Esophagus squamous epithelium (tissue), 5 donors: ENCODE data around the gene ATP2C1. TPM values are rescaled to one million over a fixed set of nuclear protein-coding genes. Genes with fewer than 3 reads are reported as not detected.
"Not testable (repeated sequence)": the region's sequence is repeated elsewhere in the genome, so short reads cannot be mapped to it uniquely, and the experiment has no call there.

Experiments
- DNase-seq: peaks from one replicate; lab custom pipeline; 2025; lab: John Stamatoyannopoulos, UW
- H3K27ac ChIP-seq, 4 donors: fragments of 200-600 bp; sonication (generic); one replicate each; pipeline ENCODE4 v1.5.1; 2016 to 2019; ENCODE audit warnings: mild to moderate bottlenecking in 1 of 4
- H3K27me3 ChIP-seq, 4 donors: fragments of 200-600 bp; sonication (generic); 1 replicate in 3 of 4; 2 replicates in 1 of 4; pipeline versions ENCODE4 v1.5.1 to v1.6.0; 2017 to 2021; ENCODE audit warnings: antibody characterized with exemption in 1 of 4
- H3K36me3 ChIP-seq, 3 donors: fragments of 200-600 bp; sonication (generic); one replicate each; pipeline ENCODE4 v1.5.1; 2016 to 2019
- H3K4me1 ChIP-seq, 3 donors: fragments of 200-600 bp; sonication (generic); one replicate each; pipeline ENCODE4 v1.5.1; 2017 to 2019
- H3K4me3 ChIP-seq, 4 donors: fragments of 200-600 bp; sonication (generic); 1 replicate in 3 of 4; 2 replicates in 1 of 4; pipeline ENCODE4 v1.5.1; 2016 to 2019; ENCODE audit warnings: mild to moderate bottlenecking in 2 of 4, moderate library complexity in 1 of 4
- H3K9me3 ChIP-seq, 3 donors: fragments of 200-600 bp; sonication (generic); one replicate each; pipeline ENCODE4 v1.5.1; 2016 to 2019
- POLR2A ChIP-seq, 4 donors: fragments of 450-650 bp; IDR thresholded peaks; one replicate each; pipeline ENCODE4 v1.6.1; 2017; ENCODE audit warnings: antibody characterized with exemption in 4 of 4, mild to moderate bottlenecking in 4 of 4, moderate library complexity in 3 of 4
- WGBS, 2 donors: methylation state at CpG; one replicate each; pipeline ENCODE4 v1.1.5; 2018; 5-methylcytosine and 5-hydroxymethylcytosine counted together
- intact Hi-C: fragments of 100-400 bp; cut with DNase I; formaldehyde crosslinking; loops from one replicate; pipeline ENCODE4 v1.15.0; 2022
- total RNA-seq, 4 donors: library from RNA; depleted of rRNA; stranded (reverse); fragments of >200 nt; gene quantifications; one replicate each; pipeline ENCODE4 v1.1.0, GENCODE V29; 2016
- TF ChIP-seq, protein P1 (sequence below), 6 experiments: fragments of 450-650 bp in 4 of 6; fragments of 200-600 bp in 2 of 6; sonication (generic) in 2 of 6; IDR thresholded peaks; one replicate each; pipeline ENCODE4 v1.5.1; 2016 to 2019; ENCODE audit warnings: antibody characterized with exemption in 6 of 6, mild to moderate bottlenecking in 4 of 6, moderate library complexity in 4 of 6
- donor health status: DM: yes; HTN: yes; CAD: no.

The ATP2C1 gene
- total RNA-seq, 4 donors from 2014 or later: 27.6 to 44.2 (median 37.7) TPM

GRCh38 chr3:130857336-130858026, 36.4 kb upstream of the ATP2C1 start:
- TF ChIP-seq, protein P1, sequence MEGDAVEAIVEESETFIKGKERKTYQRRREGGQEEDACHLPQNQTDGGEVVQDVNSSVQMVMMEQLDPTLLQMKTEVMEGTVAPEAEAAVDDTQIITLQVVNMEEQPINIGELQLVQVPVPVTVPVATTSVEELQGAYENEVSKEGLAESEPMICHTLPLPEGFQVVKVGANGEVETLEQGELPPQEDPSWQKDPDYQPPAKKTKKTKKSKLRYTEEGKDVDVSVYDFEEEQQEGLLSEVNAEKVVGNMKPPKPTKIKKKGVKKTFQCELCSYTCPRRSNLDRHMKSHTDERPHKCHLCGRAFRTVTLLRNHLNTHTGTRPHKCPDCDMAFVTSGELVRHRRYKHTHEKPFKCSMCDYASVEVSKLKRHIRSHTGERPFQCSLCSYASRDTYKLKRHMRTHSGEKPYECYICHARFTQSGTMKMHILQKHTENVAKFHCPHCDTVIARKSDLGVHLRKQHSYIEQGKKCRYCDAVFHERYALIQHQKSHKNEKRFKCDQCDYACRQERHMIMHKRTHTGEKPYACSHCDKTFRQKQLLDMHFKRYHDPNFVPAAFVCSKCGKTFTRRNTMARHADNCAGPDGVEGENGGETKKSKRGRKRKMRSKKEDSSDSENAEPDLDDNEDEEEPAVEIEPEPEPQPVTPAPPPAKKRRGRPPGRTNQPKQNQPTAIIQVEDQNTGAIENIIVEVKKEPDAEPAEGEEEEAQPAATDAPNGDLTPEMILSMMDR (IDR thresholded peaks at IDR 0.05): no peak
- no peak for TF ChIP-seq POLR2A (IDR thresholded peaks at IDR 0.05)
- WGBS, 2 donors: 28 to 42% methylated on average over 4 of the region's 4 CpGs
- DNase-seq: no peak
- no peaks in the 10 kb centered on the region for H3K36me3 ChIP-seq
- H3K27me3 ChIP-seq: no peaks in the 10 kb centered on the region
- H3K4me3 ChIP-seq: no peak overlapping the region
- peaks cover 0 to 7% (median 0%) of the 10 kb centered on the region in 3 donors for H3K4me1 ChIP-seq
- intact Hi-C loops: no loop called here
- no peak overlapping the region for H3K27ac ChIP-seq
- H3K9me3 ChIP-seq: no peaks in the 10 kb centered on the region

GRCh38 chr3:130862130-130862529, 31.8 kb upstream of the ATP2C1 start:
- H3K27me3 ChIP-seq, H3K4me3 ChIP-seq, H3K27ac ChIP-seq, intact Hi-C loops, H3K36me3 ChIP-seq, H3K4me1 ChIP-seq, H3K9me3 ChIP-seq, DNase-seq: not testable (repeated sequence)
- 93 to 94% methylated on average over 8 of the region's 8 CpGs for WGBS, 2 donors

DNA sequence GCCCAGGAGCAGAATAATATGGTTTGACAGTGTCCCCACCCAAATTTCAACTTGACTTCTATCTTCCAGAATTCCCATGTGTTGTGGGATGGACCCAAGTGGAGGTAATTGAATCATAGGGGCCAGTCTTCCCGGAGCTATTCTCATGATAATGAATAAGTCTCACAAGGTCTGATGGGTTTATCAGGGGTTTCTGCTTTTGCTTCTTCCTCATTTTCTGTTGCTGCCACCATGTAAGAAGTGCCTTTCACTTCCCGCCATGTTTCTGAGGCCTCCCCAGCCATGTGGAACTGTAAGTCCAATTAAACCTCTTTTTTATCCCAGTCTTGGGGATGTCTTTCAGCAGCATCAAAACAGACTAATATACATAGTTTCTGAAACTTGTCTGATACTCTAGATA, 28.4 kb upstream of the ATP2C1 start:
- intact Hi-C loops: no loop called here
- WGBS, 2 donors: 87 to 89% methylated on average over 2 of the region's 2 CpGs
- Histone ChIP-seq H3K4me1 (no peaks in the 10 kb centered on the region), H3K9me3 (no peaks in the 10 kb centered on the region), H3K4me3 (no peak overlapping the region), H3K36me3 (no peaks in the 10 kb centered on the region), H3K27ac (no peak overlapping the region), H3K27me3 (no peaks in the 10 kb centered on the region)
- TF ChIP-seq POLR2A (IDR thresholded peaks at IDR 0.05): no peak
- TF ChIP-seq, protein P1 (IDR thresholded peaks at IDR 0.05): no peak
- DNase-seq: no peak

DNA sequence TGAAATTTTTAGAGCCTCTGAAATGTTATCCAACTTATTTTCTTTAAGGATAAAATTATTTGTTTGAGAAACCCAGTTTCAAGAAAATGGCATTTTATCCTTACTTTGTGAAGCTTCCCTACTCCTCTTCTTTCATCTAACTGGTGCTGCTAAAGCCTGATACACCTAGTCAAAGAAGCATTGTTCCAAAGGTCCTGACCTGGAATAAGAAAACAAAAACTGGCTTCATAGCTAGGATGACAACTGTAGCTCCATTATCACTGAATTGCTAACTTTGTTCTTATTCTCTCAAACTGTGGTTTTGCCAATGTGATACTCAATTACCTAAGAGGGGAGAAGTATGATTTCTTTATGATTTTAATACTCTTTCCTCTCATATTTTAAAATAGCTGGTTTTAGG, 27.6 kb upstream of the ATP2C1 start:
- TF ChIP-seq POLR2A (IDR thresholded peaks at IDR 0.05): no peak
- TF ChIP-seq, protein P1 (IDR thresholded peaks at IDR 0.05): no peak
- Histone ChIP-seq H3K4me3 (no peak overlapping the region), H3K36me3 (no peaks in the 10 kb centered on the region), H3K4me1 (no peaks in the 10 kb centered on the region), H3K27me3 (no peaks in the 10 kb centered on the region), H3K9me3 (no peaks in the 10 kb centered on the region), H3K27ac (no peak overlapping the region)
- intact Hi-C loops: no loop called here
- no peak for DNase-seq

DNA sequence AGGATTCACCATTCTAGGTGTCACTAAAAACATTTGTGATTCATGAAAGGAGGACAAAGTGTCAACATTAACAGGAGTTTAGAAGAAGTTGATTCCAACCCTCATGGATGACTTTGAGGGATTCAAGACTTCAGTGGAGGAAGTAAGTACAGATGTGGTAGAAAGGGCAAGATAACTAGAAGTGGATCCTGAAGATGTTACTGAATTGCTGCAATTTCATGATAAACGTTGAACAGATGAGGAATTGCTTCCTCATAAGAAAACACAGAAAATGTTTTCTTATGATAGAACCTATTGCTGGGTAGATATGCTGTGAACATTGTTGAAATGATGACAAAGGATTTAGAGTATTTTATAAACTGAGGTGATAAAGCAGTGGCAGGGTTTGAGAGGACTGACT, 23.5 kb upstream of the ATP2C1 start:
- Histone ChIP-seq H3K4me1 (no peaks in the 10 kb centered on the region), H3K9me3 (no peaks in the 10 kb centered on the region), H3K27me3 (no peaks in the 10 kb centered on the region), H3K4me3 (no peak overlapping the region), H3K36me3 (no peaks in the 10 kb centered on the region), H3K27ac (no peak overlapping the region)
- TF ChIP-seq, protein P1 (IDR thresholded peaks at IDR 0.05): no peak
- no peak for TF ChIP-seq POLR2A (IDR thresholded peaks at IDR 0.05)
- intact Hi-C loops: no loop called here
- DNase-seq: no peak
- 68 to 79% methylated on average over 1 of the region's 1 CpG for WGBS, 2 donors
